PC-9 (cell line): ENCODE measurements around the gene UHMK1. TPM values are rescaled to one million over a fixed set of nuclear protein-coding genes. Genes with fewer than 3 reads are reported as not detected.
"Not testable (repeated sequence)": the region's sequence is repeated elsewhere in the genome, so short reads cannot be mapped to it uniquely, and the experiment has no call there.

Source experiments
- BruUV-seq: library from RNA; stranded (reverse); fragments of 400-500 nt; replicated peaks from 2 replicates; lab custom pipeline; 2021; lab: Mats Ljungman, UMichigan
- CTCF ChIA-PET: fragments of 300-600 bp; sonication (Branson Sonifier 250); formaldehyde crosslinking; loops from one replicate; lab custom pipeline; 2022; ENCODE audit warnings: antibody characterized with exemption; lab: Charles Lee
- POLR2A ChIA-PET: fragments of 300-600 bp; sonication (Branson Sonifier 250); formaldehyde crosslinking; loops from one replicate; lab custom pipeline; 2022; ENCODE audit warnings: antibody characterized with exemption; ENCODE audit not compliant: unreplicated experiment; lab: Charles Lee
- DNase-seq, 2 experiments: peaks; one replicate each; pipeline versions ENCODE4 v3.0.0 to v3.0.0-alpha.2; 2015 to 2022; ENCODE audit warnings: mixed read lengths in 1 of 2
- H2AFZ ChIP-seq: fragments of 200-600 bp; sonication (generic); 2 replicates; pipeline ENCODE4 v1.8.1; 2017; ENCODE audit warnings: antibody characterized with exemption
- H3F3A ChIP-seq: fragments of 200-600 bp; sonication (generic); 2 replicates; pipeline ENCODE4 v1.8.1; 2017; ENCODE audit warnings: antibody characterized with exemption, mild to moderate bottlenecking, low read depth; ENCODE audit not compliant: insufficient read depth
- H3K27ac ChIP-seq: fragments of 200-600 bp; sonication (generic); 2 replicates; pipeline ENCODE4 v1.6.1; 2016; ENCODE audit warnings: mixed run types
- H3K27me3 ChIP-seq: fragments of 200-600 bp; sonication (generic); 2 replicates; pipeline ENCODE4 v1.6.1; 2016; ENCODE audit warnings: low read depth, mixed run types; ENCODE audit not compliant: insufficient read depth
- H3K36me3 ChIP-seq: fragments of 200-600 bp; sonication (generic); 2 replicates; pipeline ENCODE4 v1.6.1; 2016; ENCODE audit warnings: low read depth, mixed run types
- H3K4me1 ChIP-seq: fragments of 200-600 bp; sonication (generic); replicated peaks from 2 replicates; pipeline ENCODE4 v1.6.1; 2016; ENCODE audit warnings: mixed run types; ENCODE audit not compliant: insufficient read depth
- H3K4me2 ChIP-seq: fragments of 200-600 bp; sonication (generic); 2 replicates; pipeline ENCODE4 v1.6.1; 2017; ENCODE audit warnings: mixed run types
- H3K4me3 ChIP-seq: fragments of 200-600 bp; sonication (generic); 2 replicates; pipeline ENCODE4 v1.6.1; 2016; ENCODE audit warnings: mixed run types
- H3K79me2 ChIP-seq: fragments of 200-600 bp; sonication (generic); 2 replicates; pipeline ENCODE4 v1.6.1; 2017; ENCODE audit warnings: low read depth, mixed run types
- H3K9me2 ChIP-seq: fragments of 200-600 bp; sonication (generic); 2 replicates; pipeline ENCODE4 v1.8.1; 2017; ENCODE audit warnings: mild to moderate bottlenecking; ENCODE audit not compliant: insufficient read depth
- H3K9me3 ChIP-seq: fragments of 200-600 bp; sonication (generic); 2 replicates; pipeline ENCODE4 v1.8.1; 2016; ENCODE audit warnings: low read depth; ENCODE audit not compliant: insufficient read depth
- H4K20me1 ChIP-seq: fragments of 200-600 bp; sonication (generic); 2 replicates; pipeline ENCODE4 v1.8.1; 2017; ENCODE audit not compliant: insufficient read depth
- CTCF ChIP-seq: fragments of 200-600 bp; sonication (generic); conservative IDR thresholded peaks from 2 replicates; pipeline ENCODE4 v1.6.1; 2017; ENCODE audit warnings: mixed run types, antibody characterized with exemption, mild to moderate bottlenecking, moderate library complexity
- EZH2 ChIP-seq: fragments of 200-600 bp; sonication (generic); IDR thresholded peaks from 2 replicates; pipeline ENCODE4 v1.8.0; 2017; ENCODE audit warnings: antibody characterized with exemption, low read depth
- intact Hi-C: fragments of 100-400 bp; cut with micrococcal nuclease; formaldehyde crosslinking; loops from one replicate; pipeline ENCODE4 v1.10.0; 2022; ENCODE audit not compliant: unreplicated experiment
- total RNA-seq: library from RNA; stranded (reverse); gene quantifications from 2 replicates; pipeline ENCODE4 v1.2.3, GENCODE V29; 2021

UHMK1 gene
- total RNA-seq, 1 experiment from 2014 or later = 49.5 TPM

- Histone ChIP-seq H3K4me3 (no peak overlapping the region), H3K9me2 (no peaks in the 10 kb centered on the region), H3K4me2 (no peak overlapping the region), H3F3A (no peaks in the 10 kb centered on the region), H2AFZ (no peak overlapping the region), H3K36me3 (no peaks in the 10 kb centered on the region), H3K27me3 (no peaks in the 10 kb centered on the region), H3K4me1 (no peaks in the 10 kb centered on the region), H3K9me3 (no peaks in the 10 kb centered on the region), H3K27ac (no peak overlapping the region), H4K20me1 (no peaks in the 10 kb centered on the region), H3K79me2 (no peaks in the 10 kb centered on the region)
- ChIA-PET POLR2A (no interaction called here), CTCF (no interaction called here)
- intact Hi-C loops = no loop called here
- no peak for TF ChIP-seq EZH2
- TF ChIP-seq CTCF = no peak
- BruUV-seq = no TSS peak
- DNase-seq = no peak
Measured at GRCh38 chr1:162458236-162458635, 39.4 kb upstream of the UHMK1 start.

GRCh38 chr1:162462425-162462824, 35.2 kb upstream of the UHMK1 start:
- H3K36me3 ChIP-seq, H3K4me1 ChIP-seq, POLR2A ChIA-PET, H3K9me2 ChIP-seq, H3K9me3 ChIP-seq, H3K4me2 ChIP-seq, BruUV-seq, H3K27ac ChIP-seq, H2AFZ ChIP-seq, intact Hi-C loops, H3K27me3 ChIP-seq, H3K4me3 ChIP-seq, H3K79me2 ChIP-seq, H3F3A ChIP-seq, H4K20me1 ChIP-seq, CTCF ChIA-PET, DNase-seq: not testable (repeated sequence)

- Histone ChIP-seq H2AFZ (no peak overlapping the region), H3K9me3 (no peaks in the 10 kb centered on the region), H3K27ac (no peak overlapping the region), H3K4me2 (no peak overlapping the region), H4K20me1 (no peaks in the 10 kb centered on the region), H3K4me1 (no peaks in the 10 kb centered on the region), H3K79me2 (no peaks in the 10 kb centered on the region), H3K36me3 (no peaks in the 10 kb centered on the region), H3K9me2 (no peaks in the 10 kb centered on the region), H3F3A (no peaks in the 10 kb centered on the region), H3K4me3 (no peak overlapping the region), H3K27me3 (no peaks in the 10 kb centered on the region)
- peak in 1 of 2 experiments; percentile 44 for DNase-seq
- POLR2A ChIA-PET = no interaction called here
- BruUV-seq = no TSS peak
- TF ChIP-seq EZH2 = no peak
- TF ChIP-seq CTCF = no peak
- intact Hi-C loops = no loop called here
- CTCF ChIA-PET = no interaction called here
Measured at GRCh38 chr1:162463021-162463420, 34.6 kb upstream of the UHMK1 start.

- Histone ChIP-seq H3K36me3 (no peaks in the 10 kb centered on the region), H3K4me1 (no peaks in the 10 kb centered on the region), H3K79me2 (no peaks in the 10 kb centered on the region), H2AFZ (no peak overlapping the region), H3K9me3 (no peaks in the 10 kb centered on the region), H3K4me2 (no peak overlapping the region), H4K20me1 (no peaks in the 10 kb centered on the region), H3F3A (no peaks in the 10 kb centered on the region), H3K27me3 (no peaks in the 10 kb centered on the region), H3K27ac (no peak overlapping the region), H3K4me3 (no peak overlapping the region), H3K9me2 (no peaks in the 10 kb centered on the region)
- intact Hi-C loops = no loop called here
- no TSS peak for BruUV-seq
- no peak for DNase-seq
- CTCF ChIA-PET = no interaction called here
- no peak for TF ChIP-seq EZH2
- TF ChIP-seq CTCF = no peak
- POLR2A ChIA-PET = no interaction called here
Measured at GRCh38 chr1:162466797-162467196, 30.8 kb upstream of the UHMK1 start.
